C4-2B (cell line): ENCODE results near the gene OR10A4.

Source experiments
- ZFX ChIP-seq: fragments of 450-650 bp; IDR thresholded peaks from 2 replicates; pipeline ENCODE4 v1.6.1; 2017
- TF ChIP-seq, protein P1 (sequence below): fragments of 450-650 bp; conservative IDR thresholded peaks from 2 replicates; pipeline ENCODE4 v1.5.1; 2017; ENCODE audit warnings: mild to moderate bottlenecking

DNA sequence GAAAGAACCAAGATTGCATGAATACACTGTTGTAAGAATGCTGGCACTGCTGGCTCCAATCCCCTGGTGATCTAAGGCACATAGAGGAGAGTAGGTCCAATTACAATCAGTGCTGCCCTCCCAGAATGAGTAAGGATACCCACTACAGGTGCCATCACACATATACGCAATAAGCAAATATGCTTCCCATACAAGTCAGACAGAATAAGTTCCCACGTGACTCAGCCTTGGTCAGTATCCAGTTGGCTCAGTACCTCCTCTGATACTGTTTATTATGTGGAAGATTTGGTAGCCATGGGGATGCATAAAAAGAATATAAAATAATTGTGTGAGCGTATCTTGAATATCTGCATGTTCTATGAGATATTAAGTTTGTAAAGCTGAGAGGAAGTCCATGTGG is 35.5 kb downstream of the OR10A4 start:
- TF ChIP-seq, protein P1, sequence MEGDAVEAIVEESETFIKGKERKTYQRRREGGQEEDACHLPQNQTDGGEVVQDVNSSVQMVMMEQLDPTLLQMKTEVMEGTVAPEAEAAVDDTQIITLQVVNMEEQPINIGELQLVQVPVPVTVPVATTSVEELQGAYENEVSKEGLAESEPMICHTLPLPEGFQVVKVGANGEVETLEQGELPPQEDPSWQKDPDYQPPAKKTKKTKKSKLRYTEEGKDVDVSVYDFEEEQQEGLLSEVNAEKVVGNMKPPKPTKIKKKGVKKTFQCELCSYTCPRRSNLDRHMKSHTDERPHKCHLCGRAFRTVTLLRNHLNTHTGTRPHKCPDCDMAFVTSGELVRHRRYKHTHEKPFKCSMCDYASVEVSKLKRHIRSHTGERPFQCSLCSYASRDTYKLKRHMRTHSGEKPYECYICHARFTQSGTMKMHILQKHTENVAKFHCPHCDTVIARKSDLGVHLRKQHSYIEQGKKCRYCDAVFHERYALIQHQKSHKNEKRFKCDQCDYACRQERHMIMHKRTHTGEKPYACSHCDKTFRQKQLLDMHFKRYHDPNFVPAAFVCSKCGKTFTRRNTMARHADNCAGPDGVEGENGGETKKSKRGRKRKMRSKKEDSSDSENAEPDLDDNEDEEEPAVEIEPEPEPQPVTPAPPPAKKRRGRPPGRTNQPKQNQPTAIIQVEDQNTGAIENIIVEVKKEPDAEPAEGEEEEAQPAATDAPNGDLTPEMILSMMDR, result no peak
- TF ChIP-seq ZFX, result no peak
